OCI-LY7 (cell line): ENCODE results near the gene CCRL2. TPM values are rescaled to one million over a fixed set of nuclear protein-coding genes. Genes with fewer than 3 reads are reported as not detected.
"Not testable (repeated sequence)": the region's sequence is repeated elsewhere in the genome, so short reads cannot be mapped to it uniquely, and the experiment has no call there.

Experiments used
- BruUV-seq: library from RNA; stranded (reverse); fragments of 400-500 nt; replicated peaks from 2 replicates; lab custom pipeline; 2021; lab: Mats Ljungman, UMichigan
- CTCF ChIA-PET: fragments of 300-600 bp; sonication (Branson Sonifier 250); formaldehyde crosslinking; loops from one replicate; lab custom pipeline; 2022; ENCODE audit warnings: antibody characterized with exemption; ENCODE audit not compliant: unreplicated experiment; lab: Charles Lee
- POLR2A ChIA-PET: fragments of 300-600 bp; sonication (Branson Sonifier 250); formaldehyde crosslinking; loops from one replicate; lab custom pipeline; 2022; ENCODE audit warnings: antibody characterized with exemption; lab: Charles Lee
- DNase-seq: peaks from one replicate; pipeline ENCODE4 v3.0.0-alpha.2; 2015; ENCODE audit warnings: low spot score
- H2AFZ ChIP-seq: fragments of 200-600 bp; sonication (generic), shearing (Covaris generic); 2 replicates; pipeline ENCODE4 v1.6.1; 2014; ENCODE audit warnings: mild to moderate bottlenecking, antibody characterized with exemption, low read length, moderate library complexity
- H3K27ac ChIP-seq: fragments of 200-600 bp; sonication (generic); 2 replicates; pipeline ENCODE4 v1.5.1; 2014; ENCODE audit warnings: mixed run types, low read depth, mild to moderate bottlenecking, moderate library complexity, low read length, inconsistent platforms; ENCODE audit not compliant: poor library complexity, severe bottlenecking
- H3K36me3 ChIP-seq: fragments of 200-600 bp; sonication (generic); 2 replicates; pipeline ENCODE4 v1.6.1; 2014; ENCODE audit warnings: mild to moderate bottlenecking, antibody characterized with exemption, low read length, moderate library complexity, mixed read lengths; ENCODE audit not compliant: insufficient read depth
- H3K4me1 ChIP-seq: fragments of 200-600 bp; sonication (generic); 2 replicates; pipeline ENCODE4 v1.5.1; 2014; ENCODE audit warnings: mild to moderate bottlenecking, low read length; ENCODE audit not compliant: insufficient read depth, poor library complexity, severe bottlenecking
- H3K4me2 ChIP-seq: fragments of 200-600 bp; sonication (generic); 2 replicates; pipeline ENCODE4 v1.6.1; 2014; ENCODE audit warnings: mild to moderate bottlenecking, low read length
- H3K4me3 ChIP-seq: fragments of 200-600 bp; sonication (generic); 2 replicates; pipeline ENCODE4 v1.5.1; 2014; ENCODE audit warnings: mild to moderate bottlenecking, low read depth, low read length; ENCODE audit not compliant: poor library complexity, severe bottlenecking
- H3K79me2 ChIP-seq: fragments of 200-600 bp; sonication (generic); 2 replicates; pipeline ENCODE4 v1.6.1; 2016; ENCODE audit warnings: low read depth, mild to moderate bottlenecking, low read length, moderate library complexity, mixed read lengths; ENCODE audit not compliant: insufficient read depth
- H3K9me2 ChIP-seq: fragments of 200-600 bp; sonication (generic); 2 replicates; pipeline ENCODE4 v1.6.1; 2016; ENCODE audit warnings: mild to moderate bottlenecking, low read length, mixed read lengths; ENCODE audit not compliant: insufficient read depth
- H3K9me3 ChIP-seq: fragments of 200-600 bp; sonication (generic); 2 replicates; pipeline ENCODE4 v1.6.1; 2014; ENCODE audit warnings: mild to moderate bottlenecking, mixed run types, low read length, mixed read lengths
- H4K20me1 ChIP-seq: fragments of 200-600 bp; sonication (generic); 2 replicates; pipeline ENCODE4 v1.6.1; 2014; ENCODE audit warnings: mild to moderate bottlenecking, antibody characterized with exemption, low read length, moderate library complexity, mixed read lengths; ENCODE audit not compliant: insufficient read depth
- EZH2phosphoT487 ChIP-seq: fragments of 200-600 bp; sonication (generic); IDR thresholded peaks from 2 replicates; pipeline ENCODE4 v1.6.1; 2018; ENCODE audit warnings: low read depth, borderline replicate concordance, mild to moderate bottlenecking, mixed run types, antibody characterized with exemption, low read length, moderate library complexity, mixed read lengths
- intact Hi-C: fragments of 100-400 bp; cut with micrococcal nuclease; formaldehyde crosslinking; loops from one replicate; pipeline ENCODE4 v1.10.0; 2022; ENCODE audit not compliant: unreplicated experiment
- total RNA-seq, 2 experiments: library from RNA; depleted of rRNA in 1 of 2; stranded (reverse); fragments of >200 nt in 1 of 2; shearing (Covaris generic) in 1 of 2; gene quantifications; 2 replicates each; pipeline ENCODE4 v1.2.3, GENCODE V29; 2014 to 2022
- TF ChIP-seq, protein P1 (sequence below): fragments of 200-600 bp; sonication (generic); conservative IDR thresholded peaks from 2 replicates; pipeline ENCODE4 v1.5.1; 2014; ENCODE audit warnings: mild to moderate bottlenecking, antibody characterized with exemption, low read length, moderate library complexity, mixed read lengths

Gene CCRL2
- total RNA-seq, 2 experiments from 2014 or later, result 0.41 to 2.2 TPM

DNA sequence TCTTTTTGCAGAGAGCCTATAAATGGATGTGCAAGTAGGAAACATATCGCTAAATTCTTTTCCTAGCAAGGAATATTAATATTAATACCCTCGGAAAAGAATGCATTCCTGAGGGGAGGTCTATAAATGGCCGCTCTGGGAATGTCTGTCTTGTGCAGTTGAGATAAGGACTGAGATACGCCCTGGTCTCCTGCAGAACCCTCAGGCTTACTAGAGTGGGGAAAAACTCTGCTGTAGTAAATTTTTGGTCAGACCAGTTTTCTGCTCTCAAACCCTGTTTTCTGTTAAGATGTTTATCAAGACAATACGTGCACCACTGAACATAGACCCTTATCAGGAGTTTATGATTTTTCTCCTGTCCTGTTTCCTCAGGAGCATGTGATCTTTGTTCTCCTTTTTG lies 24.8 kb downstream of the CCRL2 start:
- POLR2A ChIA-PET, result not testable (repeated sequence)

GRCh38 chr3:46433118-46433517 lies 26.1 kb downstream of the CCRL2 start:
- H3K4me1 ChIP-seq, intact Hi-C loops, H3K9me2 ChIP-seq, POLR2A ChIA-PET, H3K4me3 ChIP-seq, H4K20me1 ChIP-seq, DNase-seq, BruUV-seq, H3K27ac ChIP-seq, H3K36me3 ChIP-seq, CTCF ChIA-PET, H2AFZ ChIP-seq, H3K79me2 ChIP-seq, H3K4me2 ChIP-seq: not testable (repeated sequence)
- H3K9me3 ChIP-seq, result 0 out of 2 replicates have a peak, but pooled peaks cover 11% of the 10 kb centered on the region

More for the DNA sequence above, 24.8 kb downstream of the CCRL2 start:
- H2AFZ ChIP-seq, H3K9me2 ChIP-seq, intact Hi-C loops, H3K36me3 ChIP-seq, BruUV-seq, H3K4me3 ChIP-seq, H3K4me2 ChIP-seq, H3K79me2 ChIP-seq, H4K20me1 ChIP-seq, H3K27ac ChIP-seq, CTCF ChIA-PET, DNase-seq, H3K4me1 ChIP-seq: not testable (repeated sequence)
- H3K9me3 ChIP-seq, result 0 out of 2 replicates have a peak, but pooled peaks cover 11% of the 10 kb centered on the region

GRCh38 chr3:46433841-46434240 lies 26.8 kb downstream of the CCRL2 start:
- CTCF ChIA-PET, result no interaction called here
- TF ChIP-seq, protein P1, sequence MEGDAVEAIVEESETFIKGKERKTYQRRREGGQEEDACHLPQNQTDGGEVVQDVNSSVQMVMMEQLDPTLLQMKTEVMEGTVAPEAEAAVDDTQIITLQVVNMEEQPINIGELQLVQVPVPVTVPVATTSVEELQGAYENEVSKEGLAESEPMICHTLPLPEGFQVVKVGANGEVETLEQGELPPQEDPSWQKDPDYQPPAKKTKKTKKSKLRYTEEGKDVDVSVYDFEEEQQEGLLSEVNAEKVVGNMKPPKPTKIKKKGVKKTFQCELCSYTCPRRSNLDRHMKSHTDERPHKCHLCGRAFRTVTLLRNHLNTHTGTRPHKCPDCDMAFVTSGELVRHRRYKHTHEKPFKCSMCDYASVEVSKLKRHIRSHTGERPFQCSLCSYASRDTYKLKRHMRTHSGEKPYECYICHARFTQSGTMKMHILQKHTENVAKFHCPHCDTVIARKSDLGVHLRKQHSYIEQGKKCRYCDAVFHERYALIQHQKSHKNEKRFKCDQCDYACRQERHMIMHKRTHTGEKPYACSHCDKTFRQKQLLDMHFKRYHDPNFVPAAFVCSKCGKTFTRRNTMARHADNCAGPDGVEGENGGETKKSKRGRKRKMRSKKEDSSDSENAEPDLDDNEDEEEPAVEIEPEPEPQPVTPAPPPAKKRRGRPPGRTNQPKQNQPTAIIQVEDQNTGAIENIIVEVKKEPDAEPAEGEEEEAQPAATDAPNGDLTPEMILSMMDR, result no peak
- TF ChIP-seq EZH2phosphoT487, result no peak
- Histone ChIP-seq H3K36me3 (no peaks in the 10 kb centered on the region), H4K20me1 (no peaks in the 10 kb centered on the region), H3K9me2 (no peaks in the 10 kb centered on the region), H3K27ac (no peak overlapping the region), H2AFZ (no peak overlapping the region), H3K4me1 (no peaks in the 10 kb centered on the region), H3K9me3 (0 out of 2 replicates have a peak, but pooled peaks cover 11% of the 10 kb centered on the region), H3K79me2 (no peaks in the 10 kb centered on the region), H3K4me2 (no peak overlapping the region), H3K4me3 (no peak overlapping the region)
- no peak for DNase-seq
- intact Hi-C loops, result no loop called here
- no TSS peak for BruUV-seq
- POLR2A ChIA-PET, result no interaction called here
